T-helper 2 cell (primary cell): ENCODE data around the gene HS1BP3.

Source experiments
- DNase-seq, 5 experiments: peaks; one replicate each; pipeline versions ENCODE4 v3.0.0 to v3.0.0-alpha.2; 2012 to 2022

The HS1BP3 gene

DNA sequence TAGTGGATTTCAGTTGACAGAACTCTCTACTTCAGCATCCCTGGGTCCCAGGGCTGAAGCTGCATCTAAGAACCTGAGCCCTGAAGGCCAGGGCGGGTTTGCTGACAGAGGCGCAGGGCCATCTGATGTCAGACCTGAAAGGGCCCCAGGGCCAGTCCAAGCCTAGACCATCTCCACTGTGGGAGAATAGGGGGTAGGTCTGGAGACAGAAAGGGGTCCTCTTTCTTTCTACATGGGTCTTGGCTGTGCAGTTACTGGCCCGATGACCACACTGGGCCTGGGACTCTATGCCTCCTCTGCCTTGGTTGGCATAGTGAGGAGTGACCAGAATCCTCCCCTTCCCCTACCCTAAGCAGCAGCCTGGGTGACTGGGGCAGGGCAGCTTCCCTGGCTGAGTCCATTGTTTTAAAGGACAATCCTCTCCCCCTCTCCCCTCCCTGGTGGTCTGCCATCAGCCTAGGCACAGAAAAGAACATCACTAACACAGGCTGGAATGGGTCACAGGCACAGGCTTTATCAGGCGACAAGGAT, 34.5 kb downstream of the HS1BP3 start:
- DNase-seq, result no peak

DNA sequence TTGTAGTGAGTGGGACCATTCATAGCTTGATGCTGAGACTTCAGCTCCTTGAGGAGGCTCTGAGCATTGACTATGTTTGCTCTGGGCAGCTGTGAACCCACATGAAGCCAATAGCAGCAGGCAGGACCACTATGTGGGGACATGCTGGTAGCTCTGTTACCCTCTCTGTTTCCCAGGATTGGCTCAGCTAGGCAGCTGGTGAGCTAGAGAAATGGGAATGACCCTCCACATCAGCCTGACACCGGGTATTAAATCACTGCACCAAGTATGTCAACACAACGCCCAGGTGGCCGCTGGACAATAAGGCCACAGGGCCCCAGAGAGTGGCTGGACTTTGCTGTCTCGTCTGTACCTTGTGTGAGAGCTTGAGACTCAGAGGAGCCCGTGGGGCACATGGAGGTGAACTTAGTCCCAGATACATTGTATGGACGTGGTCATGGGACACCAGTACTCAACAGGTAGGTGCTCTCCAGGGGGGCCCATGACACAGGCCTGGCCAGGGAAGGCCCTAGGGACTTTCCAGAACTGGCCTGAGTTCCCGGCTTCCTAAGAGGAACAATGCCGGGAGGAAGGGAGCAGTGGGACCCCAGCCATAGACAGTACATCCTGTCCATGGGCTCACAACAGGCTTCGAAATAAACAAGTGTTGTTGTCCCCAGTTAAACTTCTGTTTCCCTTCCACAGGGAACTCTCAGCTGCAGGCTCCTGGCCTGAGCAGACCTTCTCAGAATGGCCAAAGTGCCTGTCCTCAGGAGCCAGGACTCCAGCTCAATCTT, 35.2 kb downstream of the HS1BP3 start:
- DNase-seq, result no peak

DNA sequence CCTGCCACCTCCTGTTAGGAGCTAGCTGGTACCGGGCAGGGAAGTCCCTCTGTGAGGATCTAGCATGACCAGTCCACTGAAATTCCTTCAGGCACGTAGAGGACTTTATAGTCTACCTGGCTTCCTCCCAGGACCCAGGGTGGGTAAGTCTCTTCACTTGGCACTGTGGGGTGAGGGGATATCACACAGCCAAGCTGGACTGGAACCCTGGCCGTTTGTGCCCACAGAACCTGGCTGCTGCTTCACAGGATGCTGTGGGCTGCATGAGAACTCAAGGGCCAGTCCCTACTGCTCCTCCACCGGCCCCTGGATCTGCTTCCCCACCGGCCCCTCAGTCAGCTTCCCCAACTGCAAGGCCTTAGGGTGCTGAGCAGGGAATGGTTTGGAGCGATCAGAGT, 35.8 kb downstream of the HS1BP3 start:
- no peak for DNase-seq

DNA sequence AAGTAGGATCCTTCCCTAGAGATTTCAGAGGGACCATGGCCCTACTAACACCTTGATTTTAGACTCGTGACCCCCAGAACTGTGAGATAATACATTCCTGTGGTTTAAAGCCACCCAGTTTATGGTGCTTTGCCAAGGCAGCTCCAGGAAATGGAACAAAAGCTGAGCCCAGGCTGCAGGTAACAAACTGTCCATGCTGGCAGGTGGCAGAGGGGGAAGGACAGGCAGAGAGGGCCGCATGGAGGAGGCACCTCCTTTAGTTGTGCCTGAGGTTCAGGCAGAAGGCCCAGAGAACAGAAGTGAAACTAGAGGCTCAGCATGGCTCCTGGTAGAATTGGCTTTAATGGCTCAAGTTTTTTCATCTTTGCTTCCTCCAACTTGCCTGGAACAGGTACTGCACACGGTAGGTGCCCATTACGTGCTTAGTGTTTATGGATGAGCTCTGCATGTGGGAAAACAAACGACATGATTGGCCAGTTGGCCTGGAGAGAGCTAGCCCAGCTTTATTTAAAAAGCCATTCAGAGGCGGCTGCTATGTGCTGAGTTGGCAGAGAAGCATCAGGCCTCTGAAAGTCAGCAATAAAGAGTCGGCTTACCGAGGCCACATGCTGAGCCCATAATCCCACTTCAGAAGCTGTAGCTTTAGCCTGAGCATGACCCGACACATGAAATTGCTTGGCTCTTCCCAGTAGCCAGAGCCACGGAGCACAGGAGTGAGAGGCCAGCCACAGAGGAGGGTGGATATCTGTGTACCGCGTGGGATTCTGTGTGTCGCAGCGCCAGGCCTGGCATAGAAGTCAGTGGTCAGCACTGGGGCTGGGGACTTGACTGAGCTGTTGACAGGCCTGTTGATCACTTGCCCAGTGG, 36.5 kb downstream of the HS1BP3 start:
- no peak for DNase-seq

DNA sequence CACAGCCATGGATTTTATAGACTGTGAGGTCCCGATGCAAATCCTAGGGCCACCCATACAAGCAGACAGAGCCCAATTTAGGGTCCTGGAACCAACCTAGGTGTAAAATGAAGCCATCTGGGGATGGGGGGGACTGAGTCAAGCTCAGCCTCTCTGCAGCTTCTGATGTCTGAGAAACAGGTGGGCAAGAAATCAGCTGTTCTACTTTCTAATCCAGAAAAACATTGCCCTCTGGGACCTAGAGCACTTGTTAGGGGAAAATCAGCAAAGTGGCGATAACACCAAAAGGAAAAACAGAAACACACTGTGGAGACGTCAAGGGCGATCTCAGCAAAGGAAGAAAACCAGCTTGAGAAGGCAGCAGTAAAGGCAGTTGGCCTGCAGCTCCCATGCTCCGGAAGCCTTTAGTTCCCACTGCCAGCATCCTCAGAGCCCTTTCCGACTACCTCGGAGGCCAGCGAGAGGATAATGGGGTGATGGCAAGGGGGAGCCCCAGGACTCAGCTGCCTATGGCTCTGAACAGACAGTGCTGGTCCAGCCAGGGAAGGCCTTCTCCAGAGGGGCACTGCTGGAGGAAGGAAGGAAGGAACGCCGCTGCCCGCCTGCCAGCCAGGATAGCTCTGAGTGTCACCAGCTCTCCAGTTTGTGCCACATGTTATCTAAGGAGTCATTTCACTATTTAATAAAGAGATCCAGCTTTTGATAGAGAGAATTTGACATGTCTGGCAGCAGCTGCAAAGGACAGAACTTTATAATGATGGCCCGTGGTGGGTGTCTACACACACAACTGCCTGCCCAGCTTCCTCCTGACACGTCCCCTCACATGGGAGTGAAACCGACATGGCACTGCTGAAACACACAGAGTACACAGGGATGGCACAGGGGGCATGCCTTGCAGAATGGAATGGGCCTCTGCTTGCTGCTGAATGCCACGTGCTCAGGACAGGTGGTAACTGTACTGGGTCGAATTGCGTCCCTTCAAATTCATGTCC, 37.7 kb downstream of the HS1BP3 start:
- no peak for DNase-seq

DNA sequence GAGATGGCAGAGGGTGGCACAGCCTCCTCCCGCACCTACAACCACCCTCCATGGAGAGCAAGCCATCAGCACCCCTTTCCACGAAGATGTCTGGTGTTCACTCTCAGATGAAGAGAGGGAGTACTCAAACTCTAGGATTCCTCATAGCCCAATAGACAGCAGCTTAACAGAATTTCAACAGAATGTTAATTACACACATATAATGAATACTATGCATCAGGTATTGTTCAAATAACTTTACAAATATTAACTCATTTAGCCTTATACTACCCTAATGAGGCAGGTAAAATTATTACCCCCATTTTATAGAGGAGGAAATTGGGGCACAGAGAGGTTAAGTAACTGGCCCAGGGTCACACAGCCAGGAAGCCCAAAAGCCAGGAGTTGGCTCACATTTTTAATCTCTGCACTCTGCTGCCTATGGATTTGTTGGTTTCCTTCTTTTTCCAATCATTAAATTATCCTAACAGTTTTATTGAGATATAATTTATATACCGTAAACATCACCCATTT, 39.0 kb downstream of the HS1BP3 start:
- no peak for DNase-seq

DNA sequence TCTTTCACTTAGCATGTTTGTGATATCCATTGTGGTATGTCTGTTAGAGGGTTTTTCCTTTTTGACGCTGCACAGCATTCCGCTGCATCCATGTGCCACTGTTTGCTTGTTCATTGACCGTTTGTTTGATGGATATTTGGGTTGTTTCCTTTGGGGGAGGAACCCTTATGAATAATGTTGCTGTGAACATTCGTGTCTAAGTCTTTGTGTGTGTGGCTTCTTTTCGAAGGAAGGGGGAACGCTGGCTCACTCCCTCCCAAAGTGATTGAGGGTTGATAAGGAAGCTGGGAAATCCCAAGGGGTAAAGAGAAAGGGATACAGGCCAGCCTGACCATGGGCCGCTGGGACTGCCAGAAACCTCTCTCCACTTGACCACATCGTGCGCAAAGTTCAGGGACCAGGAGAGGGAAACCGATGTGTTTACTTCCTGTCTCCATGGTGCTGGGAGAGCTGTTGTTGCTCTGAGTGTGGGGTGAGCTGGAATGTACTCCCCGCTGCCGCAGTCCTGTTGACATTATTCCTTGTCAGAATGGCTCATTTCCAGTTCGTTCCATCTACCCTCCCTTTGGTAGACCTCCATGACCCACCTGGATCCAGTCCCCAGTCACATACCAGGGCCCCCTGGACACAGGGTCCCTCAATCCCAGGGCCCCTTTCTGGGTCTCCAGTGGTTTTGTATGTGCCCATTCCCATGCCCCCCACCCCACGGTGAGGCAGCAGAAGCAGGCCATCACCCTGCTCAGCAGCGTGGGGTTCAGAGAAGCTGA, 39.6 kb downstream of the HS1BP3 start:
- DNase-seq, result no peak

DNA sequence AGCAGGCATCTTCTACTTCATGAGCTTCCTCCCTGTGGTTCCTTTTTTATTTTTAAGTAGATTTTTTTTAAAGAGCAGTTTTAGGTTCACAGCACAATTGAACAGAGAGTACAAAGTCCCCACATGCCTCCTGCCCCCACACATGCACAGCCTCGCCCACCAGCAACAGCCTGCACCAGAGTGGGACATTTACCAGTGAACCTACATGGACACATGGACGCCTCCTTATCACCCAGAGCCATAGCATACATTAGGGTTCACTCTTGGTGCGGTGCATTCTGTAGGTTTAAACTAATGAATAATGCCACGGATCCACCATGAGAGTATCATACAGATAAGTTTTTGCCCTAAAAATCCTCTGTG, 40.9 kb downstream of the HS1BP3 start:
- DNase-seq, result no peak

DNA sequence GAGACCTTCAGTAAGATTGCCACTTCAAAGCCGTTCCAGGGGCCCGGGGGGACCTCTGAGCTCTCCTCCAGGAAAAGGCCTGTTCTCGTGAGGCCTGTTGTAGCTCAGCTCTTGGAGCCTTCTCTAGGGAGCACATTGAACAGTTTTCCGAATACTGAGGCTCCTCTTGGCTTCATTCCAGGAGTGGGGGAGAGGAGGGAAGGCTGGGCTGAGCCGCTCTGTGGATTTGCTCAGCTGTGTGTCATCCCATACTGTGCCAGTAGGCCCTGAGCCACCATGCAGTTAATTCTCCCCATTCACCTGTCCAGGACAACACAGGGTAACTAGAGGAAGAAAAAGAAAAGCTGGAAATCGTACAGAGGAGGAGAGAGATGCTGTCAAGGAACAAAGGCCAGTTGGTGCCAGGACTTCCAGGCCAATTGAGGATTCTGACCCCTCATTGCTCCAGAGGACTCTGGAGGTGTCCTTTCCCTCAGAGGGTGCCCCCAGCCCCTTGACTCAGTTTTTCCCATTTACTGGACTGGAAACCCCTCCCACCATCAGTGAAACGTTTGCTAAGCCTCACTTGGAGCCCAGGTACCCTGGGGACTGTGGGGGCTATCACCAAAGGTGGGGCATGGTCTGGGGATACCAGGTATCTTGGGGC, 41.4 kb downstream of the HS1BP3 start:
- DNase-seq, result no peak

DNA sequence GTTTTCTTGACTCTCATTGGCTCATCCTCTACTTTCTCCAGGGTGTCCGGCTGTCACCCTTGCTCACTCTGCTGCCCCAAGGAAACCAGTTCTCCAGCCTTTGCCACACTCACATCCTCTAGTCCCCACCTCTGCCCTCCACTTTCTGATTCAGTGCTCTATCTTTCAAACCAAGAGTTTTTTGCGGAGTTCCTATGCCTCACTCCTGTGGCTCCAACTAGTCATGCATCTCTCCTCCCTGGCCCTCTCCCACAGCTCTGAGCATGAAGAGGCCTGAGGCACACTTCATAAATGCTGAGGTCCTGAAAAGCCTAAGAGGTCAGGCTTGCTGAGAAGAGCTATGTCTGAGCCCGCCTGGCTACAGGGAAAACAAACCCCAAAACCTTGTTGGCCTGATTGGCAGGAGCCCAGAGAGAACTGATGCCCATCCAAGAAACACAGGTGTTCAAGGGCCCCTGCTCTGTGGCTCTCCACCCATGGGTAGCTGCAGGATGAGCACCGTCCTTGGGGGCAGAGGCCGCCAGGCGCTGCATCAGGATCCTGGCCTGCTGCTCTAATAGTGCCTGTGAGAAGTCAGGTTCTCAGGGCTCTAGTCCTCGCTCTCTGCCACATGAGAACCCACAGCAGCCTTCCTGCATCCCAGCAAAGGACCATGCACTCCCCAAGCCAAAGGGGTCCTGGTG, 42.1 kb downstream of the HS1BP3 start:
- DNase-seq, result no peak

DNA sequence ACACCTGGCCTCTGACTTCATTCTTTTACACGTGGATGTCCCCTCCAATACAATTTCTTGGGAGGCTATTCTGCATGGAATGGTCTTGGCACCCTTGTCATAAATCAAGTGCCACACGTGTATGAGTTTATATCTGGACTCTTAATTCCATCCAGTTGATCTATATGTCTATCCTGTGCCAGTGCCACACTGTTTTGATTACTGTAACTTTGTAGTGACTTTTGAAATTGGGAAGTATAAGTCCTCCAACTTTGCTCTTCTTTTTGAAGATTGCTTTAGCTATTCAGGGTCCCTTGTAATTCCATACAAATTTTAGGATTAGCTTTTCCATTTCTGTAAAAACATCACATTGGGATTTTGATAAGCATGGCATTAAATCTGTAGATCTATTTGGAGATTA, 43.5 kb downstream of the HS1BP3 start:
- no peak for DNase-seq

DNA sequence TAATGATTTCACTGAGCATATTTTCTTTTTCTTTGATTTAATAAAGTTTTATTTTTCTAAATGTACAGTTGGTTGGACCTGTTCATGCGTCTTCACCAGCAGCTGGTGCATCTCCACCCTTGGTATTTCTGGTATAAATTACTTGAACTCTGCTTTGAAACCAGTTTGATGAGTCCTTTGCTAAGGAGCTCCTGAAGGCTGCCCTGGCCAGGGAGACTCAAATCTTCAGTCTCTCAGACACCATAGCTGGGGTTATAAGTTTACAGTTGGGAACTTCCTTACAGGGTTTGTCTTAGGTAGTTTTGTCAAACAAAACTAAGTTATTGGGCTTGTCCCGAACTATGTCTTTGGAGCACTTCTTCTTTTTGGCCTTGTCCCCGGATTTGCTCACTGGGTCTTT, 44.7 kb downstream of the HS1BP3 start:
- no peak for DNase-seq

DNA sequence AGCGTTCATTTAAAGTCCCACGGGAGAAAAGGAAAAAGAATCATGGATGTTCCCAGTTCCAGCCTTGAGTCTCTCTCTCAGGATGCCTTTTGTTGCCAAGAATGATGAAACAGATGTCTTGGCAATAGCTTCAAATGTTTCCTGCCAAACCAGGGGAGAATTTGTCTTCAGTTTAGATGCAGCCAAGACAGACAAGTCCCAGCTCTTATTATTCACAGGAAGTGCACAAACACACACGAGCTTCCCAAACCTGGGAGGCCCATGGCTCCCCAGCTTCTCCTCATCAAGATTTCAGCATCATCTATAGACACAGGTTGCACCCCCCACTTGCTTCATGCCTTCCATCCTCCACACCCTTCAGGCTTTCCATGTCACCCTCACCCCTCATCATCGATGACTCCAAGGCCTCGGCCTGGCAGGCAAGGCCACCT, 45.9 kb downstream of the HS1BP3 start:
- DNase-seq, result no peak

DNA sequence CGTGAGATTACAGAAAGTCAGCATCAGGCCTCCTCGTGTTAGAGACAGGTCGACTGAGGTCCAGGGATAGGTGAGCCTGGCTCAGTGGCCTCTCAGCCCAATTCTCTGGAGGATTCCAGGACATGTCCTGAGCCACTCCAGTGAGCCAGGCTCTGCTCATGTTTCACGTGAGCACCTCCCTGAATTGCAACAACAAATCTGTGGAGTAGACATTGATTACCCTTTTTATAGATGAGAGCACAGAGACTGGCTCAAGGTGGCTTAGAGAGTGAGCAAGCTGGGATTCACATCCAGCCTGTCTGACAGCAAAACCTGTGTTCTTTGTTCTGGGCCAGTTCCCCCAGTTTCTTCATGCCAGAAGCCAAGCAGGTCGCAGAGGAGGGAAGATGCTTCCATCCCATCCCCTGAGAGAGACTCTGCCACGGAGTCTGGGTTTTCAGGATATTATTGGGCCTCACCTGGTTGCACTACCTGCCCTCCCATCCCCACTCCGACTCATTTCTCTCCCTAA, 46.4 kb downstream of the HS1BP3 start:
- no peak for DNase-seq

DNA sequence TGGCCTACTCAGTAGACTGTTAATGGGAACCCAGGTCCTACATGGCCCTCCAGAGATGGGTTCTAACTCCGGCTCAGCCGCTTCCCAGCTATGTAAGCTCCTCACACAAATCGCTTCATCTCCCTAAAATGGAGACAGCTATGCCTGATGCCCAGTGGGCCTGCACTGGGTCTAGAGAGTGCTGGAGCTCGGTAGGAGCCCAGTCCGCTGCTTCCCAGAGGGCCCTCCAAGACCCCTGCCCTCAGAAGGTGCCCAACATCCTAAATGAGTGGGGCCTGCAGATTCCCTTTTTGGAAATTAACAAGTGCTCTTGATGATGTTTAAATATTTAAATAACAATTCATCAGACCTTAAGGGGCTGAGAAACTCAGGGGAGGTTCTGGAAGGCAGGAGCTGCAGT, 47.1 kb downstream of the HS1BP3 start:
- DNase-seq, result no peak

DNA sequence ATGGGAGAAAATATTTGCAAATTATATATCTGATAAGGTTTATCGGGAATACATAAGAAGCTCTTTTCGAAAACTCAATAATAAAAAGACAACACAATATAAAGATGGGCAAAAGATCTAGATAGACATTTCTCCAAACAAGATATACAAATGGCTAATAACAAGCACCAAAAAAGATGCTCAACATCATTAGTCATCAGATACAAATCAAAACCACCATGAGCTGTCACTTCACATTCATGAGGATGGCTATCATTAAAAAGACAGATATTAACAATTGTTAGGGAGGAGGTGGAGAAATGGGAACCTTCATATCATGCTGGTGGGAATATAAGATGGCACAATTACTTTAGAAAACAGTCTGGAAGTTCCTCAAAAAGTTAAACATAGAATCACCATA, 48.1 kb downstream of the HS1BP3 start:
- no peak for DNase-seq

DNA sequence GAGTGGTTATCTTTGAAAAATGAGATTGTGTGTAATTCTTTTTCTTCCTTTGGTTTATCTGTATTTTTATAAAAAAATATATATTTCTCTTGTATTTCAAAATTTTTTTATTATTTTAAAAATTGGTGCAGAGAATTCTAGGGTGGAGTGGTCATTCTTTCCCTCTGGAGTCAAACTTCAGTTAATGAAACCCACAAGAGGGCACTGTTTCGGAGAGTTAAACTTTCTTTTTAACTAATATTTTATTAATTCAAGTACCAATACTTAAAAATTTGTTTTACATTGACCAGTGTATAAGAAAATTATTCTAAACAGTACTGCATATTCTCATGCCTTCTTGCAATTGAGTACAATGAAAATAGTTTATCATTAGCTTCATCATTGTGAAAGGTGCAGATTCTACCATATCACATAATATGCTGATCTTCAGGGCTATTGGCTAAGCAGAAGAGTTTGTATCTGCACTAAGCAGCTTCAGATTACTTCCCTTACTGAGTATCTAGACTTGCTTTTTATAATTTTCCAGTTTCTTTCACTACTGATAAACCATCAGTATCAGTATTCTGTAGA, 50.1 kb downstream of the HS1BP3 start:
- no peak for DNase-seq

DNA sequence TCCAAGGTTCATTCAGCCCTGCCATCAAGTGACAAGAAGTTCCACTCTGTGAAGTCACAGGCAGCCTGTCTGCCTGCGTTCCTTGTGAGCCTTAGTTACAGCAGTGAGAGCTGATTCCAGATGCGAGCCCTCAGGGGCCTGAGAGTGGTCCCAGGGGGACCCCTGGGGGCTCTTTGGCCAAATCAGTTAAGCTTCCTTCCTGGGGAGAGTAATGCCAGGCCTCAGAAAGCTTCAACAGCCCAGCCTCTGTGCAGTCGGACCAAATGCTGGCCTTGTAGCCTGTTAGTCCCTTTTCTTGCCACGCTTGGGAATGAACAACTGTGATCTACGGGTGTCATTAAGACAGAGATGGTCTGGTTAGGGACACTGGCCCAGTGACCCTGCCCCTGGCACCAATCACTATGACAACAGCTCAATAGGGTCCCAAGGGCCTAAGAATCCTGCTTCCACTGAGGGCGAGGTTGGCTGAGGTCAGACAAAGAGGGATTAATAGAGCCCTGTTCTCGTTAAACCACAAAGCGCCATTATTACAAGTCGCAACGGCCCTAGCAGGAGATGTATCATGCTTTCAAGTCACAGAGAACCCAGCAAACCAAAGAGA, 50.9 kb downstream of the HS1BP3 start:
- no peak for DNase-seq

DNA sequence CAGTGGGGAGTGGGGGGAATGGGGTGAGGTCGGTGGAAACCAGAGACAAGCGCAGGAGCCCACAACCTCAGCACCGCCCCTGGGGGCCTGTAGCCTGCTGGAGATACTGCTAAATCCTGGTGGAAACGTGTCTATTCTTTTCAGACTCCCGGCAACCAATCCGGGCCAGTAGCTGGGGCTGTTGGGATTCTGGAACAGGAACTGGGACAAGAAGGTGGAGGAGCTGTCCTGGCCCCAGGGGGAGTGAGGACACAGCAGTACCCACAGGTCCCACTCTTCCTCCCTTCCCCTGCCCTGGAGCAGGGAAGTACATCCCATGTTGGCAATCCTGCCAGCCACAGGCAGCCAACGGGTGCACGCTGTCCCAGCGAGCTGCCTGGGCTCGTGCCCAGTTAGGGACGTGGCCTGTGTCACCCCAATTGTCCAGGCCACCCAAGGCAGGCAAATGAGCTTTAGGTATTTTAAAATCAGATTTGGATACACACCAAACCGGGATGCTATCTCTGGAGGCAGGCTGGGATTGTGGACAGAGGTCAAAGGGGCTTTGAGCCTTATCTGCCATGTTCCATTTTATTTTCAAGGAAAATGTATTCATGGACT, 51.8 kb downstream of the HS1BP3 start:
- DNase-seq, result no peak
